ENCODE measurements around the gene PKP4.

PKP4 gene

GRCh38 chr2:158488442-158489216 is 31.9 kb downstream of the PKP4 start:
- Histone ChIP-seq H3K4me3 (ENCODE audit: low read length) (no peak overlapping the region), H3K27ac (ENCODE audit: low read length) (no peak overlapping the region), H3K27me3 (ENCODE audit: control insufficient read depth, insufficient read depth, low read length) (no peaks in the 10 kb centered on the region), H3K9ac (ENCODE audit: low read length) (no peak overlapping the region), H3K4me1 (ENCODE audit: control insufficient read depth, low read depth, low read length) (peaks cover 51% of the 10 kb centered on the region), H3K9me3 (ENCODE audit: control insufficient read depth, low read depth, low read length) (no peaks in the 10 kb centered on the region), H3K36me3 (ENCODE audit: control insufficient read depth, low read depth, low read length) (no peaks in the 10 kb centered on the region)

- Histone ChIP-seq H3K9me3 (ENCODE audit: control insufficient read depth, low read depth, low read length) (no peaks in the 10 kb centered on the region), H3K4me3 (ENCODE audit: low read length) (peak overlapping the region; percentile 6), H3K36me3 (ENCODE audit: control insufficient read depth, low read depth, low read length) (no peaks in the 10 kb centered on the region), H3K4me1 (ENCODE audit: control insufficient read depth, low read depth, low read length) (peaks cover 51% of the 10 kb centered on the region), H3K27ac (ENCODE audit: low read length) (no peak overlapping the region), H3K9ac (ENCODE audit: low read length) (no peak overlapping the region), H3K27me3 (ENCODE audit: control insufficient read depth, insufficient read depth, low read length) (no peaks in the 10 kb centered on the region)
Measured at GRCh38 chr2:158489366-158490112, 32.8 kb downstream of the PKP4 start.

- H3K27ac ChIP-seq (ENCODE audit: low read length), result no peak overlapping the region
- H3K27me3 ChIP-seq (ENCODE audit: control insufficient read depth, insufficient read depth, low read length), result no peaks in the 10 kb centered on the region
- H3K4me1 ChIP-seq (ENCODE audit: control insufficient read depth, low read depth, low read length), result peaks cover 45% of the 10 kb centered on the region
Measured at GRCh38 chr2:158491072-158491471, 34.3 kb downstream of the PKP4 start.

GRCh38 chr2:158493458-158493857 is 36.7 kb downstream of the PKP4 start:
- Histone ChIP-seq H3K27me3 (ENCODE audit: control insufficient read depth, insufficient read depth, low read length) (no peaks in the 10 kb centered on the region), H3K9me3 (ENCODE audit: control insufficient read depth, low read depth, low read length) (no peaks in the 10 kb centered on the region), H3K9ac (ENCODE audit: low read length) (no peak overlapping the region), H3K36me3 (ENCODE audit: control insufficient read depth, low read depth, low read length) (no peaks in the 10 kb centered on the region), H3K4me1 (ENCODE audit: control insufficient read depth, low read depth, low read length) (peaks cover 45% of the 10 kb centered on the region), H3K4me3 (ENCODE audit: low read length) (no peak overlapping the region), H3K27ac (ENCODE audit: low read length) (no peak overlapping the region)

More at GRCh38 chr2:158491072-158491471, 34.3 kb downstream of the PKP4 start:
- no peaks in the 10 kb centered on the region for H3K9me3 ChIP-seq (ENCODE audit: control insufficient read depth, low read depth, low read length)
- no peak overlapping the region for H3K4me3 ChIP-seq (ENCODE audit: low read length)
- peak overlapping the region; percentile 18 for H3K9ac ChIP-seq (ENCODE audit: low read length)
- H3K36me3 ChIP-seq (ENCODE audit: control insufficient read depth, low read depth, low read length), result no peaks in the 10 kb centered on the region

- Histone ChIP-seq H3K27me3 (ENCODE audit: control insufficient read depth, insufficient read depth, low read length) (no peaks in the 10 kb centered on the region), H3K9ac (ENCODE audit: low read length) (no peak overlapping the region), H3K36me3 (ENCODE audit: control insufficient read depth, low read depth, low read length) (no peaks in the 10 kb centered on the region), H3K4me1 (ENCODE audit: control insufficient read depth, low read depth, low read length) (peaks cover 28% of the 10 kb centered on the region), H3K9me3 (ENCODE audit: control insufficient read depth, low read depth, low read length) (no peaks in the 10 kb centered on the region), H3K4me3 (ENCODE audit: low read length) (no peak overlapping the region), H3K27ac (ENCODE audit: low read length) (no peak overlapping the region)
Measured at GRCh38 chr2:158495175-158495574, 38.4 kb downstream of the PKP4 start.

- Histone ChIP-seq H3K4me3 (ENCODE audit: low read length) (no peak overlapping the region), H3K27ac (ENCODE audit: low read length) (peak overlapping the region; percentile 27), H3K27me3 (ENCODE audit: control insufficient read depth, insufficient read depth, low read length) (no peaks in the 10 kb centered on the region), H3K9ac (ENCODE audit: low read length) (no peak overlapping the region), H3K36me3 (ENCODE audit: control insufficient read depth, low read depth, low read length) (no peaks in the 10 kb centered on the region), H3K4me1 (ENCODE audit: control insufficient read depth, low read depth, low read length) (peaks cover 16% of the 10 kb centered on the region), H3K9me3 (ENCODE audit: control insufficient read depth, low read depth, low read length) (no peaks in the 10 kb centered on the region)
Measured at GRCh38 chr2:158496986-158497385, 40.2 kb downstream of the PKP4 start.

GRCh38 chr2:158497486-158497885 is 40.7 kb downstream of the PKP4 start:
- Histone ChIP-seq H3K4me3 (ENCODE audit: low read length) (no peak overlapping the region), H3K9ac (ENCODE audit: low read length) (no peak overlapping the region), H3K4me1 (ENCODE audit: control insufficient read depth, low read depth, low read length) (peaks cover 16% of the 10 kb centered on the region), H3K27ac (ENCODE audit: low read length) (no peak overlapping the region), H3K27me3 (ENCODE audit: control insufficient read depth, insufficient read depth, low read length) (no peaks in the 10 kb centered on the region), H3K9me3 (ENCODE audit: control insufficient read depth, low read depth, low read length) (no peaks in the 10 kb centered on the region), H3K36me3 (ENCODE audit: control insufficient read depth, low read depth, low read length) (no peaks in the 10 kb centered on the region)

GRCh38 chr2:158498043-158498748 is 41.4 kb downstream of the PKP4 start:
- no peak overlapping the region for H3K27ac ChIP-seq (ENCODE audit: low read length)
- H3K9me3 ChIP-seq (ENCODE audit: control insufficient read depth, low read depth, low read length), result no peaks in the 10 kb centered on the region
- H3K36me3 ChIP-seq (ENCODE audit: control insufficient read depth, low read depth, low read length), result no peaks in the 10 kb centered on the region
- no peak overlapping the region for H3K4me3 ChIP-seq (ENCODE audit: low read length)
- H3K4me1 ChIP-seq (ENCODE audit: control insufficient read depth, low read depth, low read length), result peaks cover 16% of the 10 kb centered on the region
- no peak overlapping the region for H3K9ac ChIP-seq (ENCODE audit: low read length)
- H3K27me3 ChIP-seq (ENCODE audit: control insufficient read depth, insufficient read depth, low read length), result no peaks in the 10 kb centered on the region

GRCh38 chr2:158498749-158499136 is 42.0 kb downstream of the PKP4 start:
- Histone ChIP-seq H3K36me3 (ENCODE audit: control insufficient read depth, low read depth, low read length) (no peaks in the 10 kb centered on the region), H3K27me3 (ENCODE audit: control insufficient read depth, insufficient read depth, low read length) (no peaks in the 10 kb centered on the region), H3K4me3 (ENCODE audit: low read length) (no peak overlapping the region), H3K4me1 (ENCODE audit: control insufficient read depth, low read depth, low read length) (peaks cover 16% of the 10 kb centered on the region), H3K9ac (ENCODE audit: low read length) (no peak overlapping the region), H3K9me3 (ENCODE audit: control insufficient read depth, low read depth, low read length) (no peaks in the 10 kb centered on the region), H3K27ac (ENCODE audit: low read length) (no peak overlapping the region)

GRCh38 chr2:158499383-158499782 is 42.6 kb downstream of the PKP4 start:
- no peaks in the 10 kb centered on the region for H3K36me3 ChIP-seq (ENCODE audit: control insufficient read depth, low read depth, low read length)
- H3K27me3 ChIP-seq (ENCODE audit: control insufficient read depth, insufficient read depth, low read length), result no peaks in the 10 kb centered on the region
- H3K27ac ChIP-seq (ENCODE audit: low read length), result no peak overlapping the region
- H3K4me3 ChIP-seq (ENCODE audit: low read length), result no peak overlapping the region
- H3K4me1 ChIP-seq (ENCODE audit: control insufficient read depth, low read depth, low read length), result peaks cover 16% of the 10 kb centered on the region
- H3K9ac ChIP-seq (ENCODE audit: low read length), result no peak overlapping the region
- no peaks in the 10 kb centered on the region for H3K9me3 ChIP-seq (ENCODE audit: control insufficient read depth, low read depth, low read length)

GRCh38 chr2:158500333-158500732 is 43.6 kb downstream of the PKP4 start:
- no peaks in the 10 kb centered on the region for H3K27me3 ChIP-seq (ENCODE audit: control insufficient read depth, insufficient read depth, low read length)
- no peak overlapping the region for H3K9ac ChIP-seq (ENCODE audit: low read length)
- H3K36me3 ChIP-seq (ENCODE audit: control insufficient read depth, low read depth, low read length), result no peaks in the 10 kb centered on the region
- no peaks in the 10 kb centered on the region for H3K9me3 ChIP-seq (ENCODE audit: control insufficient read depth, low read depth, low read length)
- peaks cover 24% of the 10 kb centered on the region for H3K4me1 ChIP-seq (ENCODE audit: control insufficient read depth, low read depth, low read length)
- no peak overlapping the region for H3K27ac ChIP-seq (ENCODE audit: low read length)
- no peak overlapping the region for H3K4me3 ChIP-seq (ENCODE audit: low read length)
